ENCODE measurements around the gene LYZL6. TPM values are rescaled to one million over a fixed set of nuclear protein-coding genes. Genes with fewer than 3 reads are reported as not detected.

LYZL6 gene
- total RNA-seq, 1 experiment from 2014 or later = not detected

- H3K4me3 ChIP-seq (ENCODE audit: low read length) = no peak overlapping the region
- H3K79me2 ChIP-seq (ENCODE audit: low read length) = no peaks in the 10 kb centered on the region
These were observed 34.8 kb upstream of the LYZL6 start for GRCh38 chr17:35978346-35978745.

GRCh38 chr17:35977509-35977908 is 34.0 kb upstream of the LYZL6 start:
- no peak overlapping the region for H2AFZ ChIP-seq (ENCODE audit: low read length)
- no peaks in the 10 kb centered on the region for H3K27me3 ChIP-seq (ENCODE audit: low read length)
- H3K4me1 ChIP-seq (ENCODE audit: low read length) = no peaks in the 10 kb centered on the region
- H3K4me3 ChIP-seq (ENCODE audit: low read length) = no peak overlapping the region
- no peaks in the 10 kb centered on the region for H3K9me3 ChIP-seq (ENCODE audit: low read length)
- DNase-seq = no peak
- H4K20me1 ChIP-seq (ENCODE audit: insufficient read depth, low read depth, low read length) = no peaks in the 10 kb centered on the region; the same call in 1 of the 2 replicates
- no peaks in the 10 kb centered on the region for H3K79me2 ChIP-seq (ENCODE audit: low read length)
- H3K27ac ChIP-seq (ENCODE audit: low read length) = no peak overlapping the region
- no peak overlapping the region for H3K9ac ChIP-seq (ENCODE audit: low read length)
- no peak overlapping the region for H3K4me2 ChIP-seq (ENCODE audit: low read depth, low read length, poor library complexity, severe bottlenecking)
- no peaks in the 10 kb centered on the region for H3K9me2 ChIP-seq (replicated peaks; ENCODE audit: insufficient read depth, low read length)
- no peaks in the 10 kb centered on the region for H3K36me3 ChIP-seq (ENCODE audit: insufficient read depth, low read length)

More at GRCh38 chr17:35978346-35978745, 34.8 kb upstream of the LYZL6 start:
- Histone ChIP-seq H3K9me3 (ENCODE audit: low read length) (no peaks in the 10 kb centered on the region), H3K27ac (ENCODE audit: low read length) (no peak overlapping the region), H3K9me2 (replicated peaks; ENCODE audit: insufficient read depth, low read length) (no peaks in the 10 kb centered on the region), H3K36me3 (ENCODE audit: insufficient read depth, low read length) (no peaks in the 10 kb centered on the region), H3K9ac (ENCODE audit: low read length) (no peak overlapping the region), H2AFZ (ENCODE audit: low read length) (no peak overlapping the region), H3K27me3 (ENCODE audit: low read length) (no peaks in the 10 kb centered on the region), H4K20me1 (ENCODE audit: insufficient read depth, low read depth, low read length) (no peaks in the 10 kb centered on the region), H3K4me2 (ENCODE audit: low read depth, low read length, poor library complexity, severe bottlenecking) (no peak overlapping the region), H3K4me1 (ENCODE audit: low read length) (no peaks in the 10 kb centered on the region)
- DNase-seq = no peak

GRCh38 chr17:35973333-35974260 is 30.1 kb upstream of the LYZL6 start:
- Histone ChIP-seq H3K9me2 (replicated peaks; ENCODE audit: insufficient read depth, low read length) (no peaks in the 10 kb centered on the region), H3K9me3 (ENCODE audit: low read length) (no peaks in the 10 kb centered on the region)

GRCh38 chr17:35972945-35973332 is 29.4 kb upstream of the LYZL6 start:
- no peak overlapping the region for H2AFZ ChIP-seq (ENCODE audit: low read length)
- H3K9ac ChIP-seq (ENCODE audit: low read length) = no peak overlapping the region
- no peaks in the 10 kb centered on the region for H3K9me2 ChIP-seq (replicated peaks; ENCODE audit: insufficient read depth, low read length)
- no peaks in the 10 kb centered on the region for H3K27me3 ChIP-seq (ENCODE audit: low read length)
- no peaks in the 10 kb centered on the region for H3K4me1 ChIP-seq (ENCODE audit: low read length)
- no peaks in the 10 kb centered on the region for H3K36me3 ChIP-seq (ENCODE audit: insufficient read depth, low read length)
- H4K20me1 ChIP-seq (ENCODE audit: insufficient read depth, low read depth, low read length) = peaks cover 4% of the 10 kb centered on the region; the same call in 1 of the 2 replicates
- no peak overlapping the region for H3K4me3 ChIP-seq (ENCODE audit: low read length)
- H3K4me2 ChIP-seq (ENCODE audit: low read depth, low read length, poor library complexity, severe bottlenecking) = no peak overlapping the region
- H3K9me3 ChIP-seq (ENCODE audit: low read length) = no peaks in the 10 kb centered on the region
- DNase-seq = no peak
- no peaks in the 10 kb centered on the region for H3K79me2 ChIP-seq (ENCODE audit: low read length)
- no peak overlapping the region for H3K27ac ChIP-seq (ENCODE audit: low read length)

More at GRCh38 chr17:35973333-35974260, 30.1 kb upstream of the LYZL6 start:
- H3K4me1 ChIP-seq (ENCODE audit: low read length) = no peaks in the 10 kb centered on the region
- no peak for DNase-seq
- H3K27me3 ChIP-seq (ENCODE audit: low read length) = no peaks in the 10 kb centered on the region
- no peaks in the 10 kb centered on the region for H3K79me2 ChIP-seq (ENCODE audit: low read length)
- H4K20me1 ChIP-seq (ENCODE audit: insufficient read depth, low read depth, low read length) = peaks cover 4% of the 10 kb centered on the region; the same call in 1 of the 2 replicates
- H3K4me2 ChIP-seq (ENCODE audit: low read depth, low read length, poor library complexity, severe bottlenecking) = no peak overlapping the region
- no peak overlapping the region for H2AFZ ChIP-seq (ENCODE audit: low read length)
- H3K9ac ChIP-seq (ENCODE audit: low read length) = no peak overlapping the region
- H3K27ac ChIP-seq (ENCODE audit: low read length) = no peak overlapping the region
- H3K4me3 ChIP-seq (ENCODE audit: low read length) = no peak overlapping the region
- no peaks in the 10 kb centered on the region for H3K36me3 ChIP-seq (ENCODE audit: insufficient read depth, low read length)

- H3K27ac ChIP-seq (ENCODE audit: low read length) = no peak overlapping the region
- H3K36me3 ChIP-seq (ENCODE audit: insufficient read depth, low read length) = no peaks in the 10 kb centered on the region
- no peaks in the 10 kb centered on the region for H3K9me2 ChIP-seq (replicated peaks; ENCODE audit: insufficient read depth, low read length)
- H2AFZ ChIP-seq (ENCODE audit: low read length) = no peak overlapping the region
- no peaks in the 10 kb centered on the region for H3K79me2 ChIP-seq (ENCODE audit: low read length)
- H3K4me2 ChIP-seq (ENCODE audit: low read depth, low read length, poor library complexity, severe bottlenecking) = no peak overlapping the region
- no peak overlapping the region for H3K4me3 ChIP-seq (ENCODE audit: low read length)
- H3K27me3 ChIP-seq (ENCODE audit: low read length) = no peaks in the 10 kb centered on the region
- H3K9me3 ChIP-seq (ENCODE audit: low read length) = no peaks in the 10 kb centered on the region
- no peaks in the 10 kb centered on the region for H3K4me1 ChIP-seq (ENCODE audit: low read length)
- H4K20me1 ChIP-seq (ENCODE audit: insufficient read depth, low read depth, low read length) = peaks cover 4% of the 10 kb centered on the region; the same call in 1 of the 2 replicates
- no peak for DNase-seq
- H3K9ac ChIP-seq (ENCODE audit: low read length) = no peak overlapping the region
These were observed 29.0 kb upstream of the LYZL6 start for GRCh38 chr17:35972535-35972934.

GRCh38 chr17:35972066-35972465 is 28.6 kb upstream of the LYZL6 start:
- Histone ChIP-seq H2AFZ (ENCODE audit: low read length) (no peak overlapping the region), H3K9ac (ENCODE audit: low read length) (no peak overlapping the region), H3K4me3 (ENCODE audit: low read length) (no peak overlapping the region)

GRCh38 chr17:35969558-35970380 is 26.3 kb upstream of the LYZL6 start:
- H3K4me3 ChIP-seq (ENCODE audit: low read length) = no peak overlapping the region
- H4K20me1 ChIP-seq (ENCODE audit: insufficient read depth, low read depth, low read length) = peaks cover 4% of the 10 kb centered on the region; the same call in 1 of the 2 replicates
- H3K4me1 ChIP-seq (ENCODE audit: low read length) = no peaks in the 10 kb centered on the region
- H3K9me3 ChIP-seq (ENCODE audit: low read length) = no peaks in the 10 kb centered on the region
- DNase-seq = peak; percentile 90
- H3K9me2 ChIP-seq (replicated peaks; ENCODE audit: insufficient read depth, low read length) = no peaks in the 10 kb centered on the region
- no peaks in the 10 kb centered on the region for H3K79me2 ChIP-seq (ENCODE audit: low read length)
- H2AFZ ChIP-seq (ENCODE audit: low read length) = no peak overlapping the region
- H3K27me3 ChIP-seq (ENCODE audit: low read length) = no peaks in the 10 kb centered on the region
- no peaks in the 10 kb centered on the region for H3K36me3 ChIP-seq (ENCODE audit: insufficient read depth, low read length)
- no peak overlapping the region for H3K4me2 ChIP-seq (ENCODE audit: low read depth, low read length, poor library complexity, severe bottlenecking)
- H3K27ac ChIP-seq (ENCODE audit: low read length) = no peak overlapping the region
- no peak overlapping the region for H3K9ac ChIP-seq (ENCODE audit: low read length)

More at GRCh38 chr17:35972066-35972465, 28.6 kb upstream of the LYZL6 start:
- Histone ChIP-seq H3K36me3 (ENCODE audit: insufficient read depth, low read length) (no peaks in the 10 kb centered on the region), H3K4me1 (ENCODE audit: low read length) (no peaks in the 10 kb centered on the region), H3K4me2 (ENCODE audit: low read depth, low read length, poor library complexity, severe bottlenecking) (no peak overlapping the region), H4K20me1 (ENCODE audit: insufficient read depth, low read depth, low read length) (peaks cover 4% of the 10 kb centered on the region; the same call in 1 of the 2 replicates), H3K79me2 (ENCODE audit: low read length) (no peaks in the 10 kb centered on the region), H3K27ac (ENCODE audit: low read length) (no peak overlapping the region), H3K9me3 (ENCODE audit: low read length) (no peaks in the 10 kb centered on the region), H3K9me2 (replicated peaks; ENCODE audit: insufficient read depth, low read length) (no peaks in the 10 kb centered on the region), H3K27me3 (ENCODE audit: low read length) (no peaks in the 10 kb centered on the region)
- DNase-seq = no peak

GRCh38 chr17:35968520-35969054 is 25.1 kb upstream of the LYZL6 start:
- no peaks in the 10 kb centered on the region for H3K79me2 ChIP-seq (ENCODE audit: low read length)
- H3K27ac ChIP-seq (ENCODE audit: low read length) = no peak overlapping the region
- no peak overlapping the region for H3K9ac ChIP-seq (ENCODE audit: low read length)
- H3K9me2 ChIP-seq (replicated peaks; ENCODE audit: insufficient read depth, low read length) = no peaks in the 10 kb centered on the region
- H3K27me3 ChIP-seq (ENCODE audit: low read length) = no peaks in the 10 kb centered on the region
- no peak overlapping the region for H2AFZ ChIP-seq (ENCODE audit: low read length)
- H3K4me3 ChIP-seq (ENCODE audit: low read length) = no peak overlapping the region
- no peaks in the 10 kb centered on the region for H3K36me3 ChIP-seq (ENCODE audit: insufficient read depth, low read length)
- H3K4me2 ChIP-seq (ENCODE audit: low read depth, low read length, poor library complexity, severe bottlenecking) = no peak overlapping the region
- H3K4me1 ChIP-seq (ENCODE audit: low read length) = no peaks in the 10 kb centered on the region
- no peaks in the 10 kb centered on the region for H3K9me3 ChIP-seq (ENCODE audit: low read length)
- peaks cover 4% of the 10 kb centered on the region; the same call in 1 of the 2 replicates for H4K20me1 ChIP-seq (ENCODE audit: insufficient read depth, low read depth, low read length)
- no peak for DNase-seq

All from Karpas-422 (cell line).